ENCODE measurements around the gene GRIN1. TPM values are rescaled to one million over a fixed set of nuclear protein-coding genes. Genes with fewer than 3 reads are reported as not detected.
A peak's percentile ranks its signal among the peaks of the same experiment; 100 is the strongest.

The GRIN1 gene
- total and polyA plus RNA-seq, 2 of the 13 experiments (the other 11 are each of a cell fraction or from before 2014, with no cell fraction given), result 0.13 TPM; not detected in 1

GRCh38 chr9:137193771-137194170 is 54.8 kb downstream of the GRIN1 start:
- Histone ChIP-seq H4K20me1 (ENCODE audit: insufficient read depth, low read length) (no peaks in the 10 kb centered on the region; the same call in 1 of the 2 replicates), H3K27me3 (ENCODE audit: control insufficient read depth in 1 of 2, insufficient read depth in 2 of 2, low read length in 2 of 2) (no peaks in the 10 kb centered on the region), H2AFZ (ENCODE audit: low read length) (no peak overlapping the region), H3K4me1 (ENCODE audit: insufficient read depth, low read length) (peaks cover 57% of the 10 kb centered on the region), H3K9ac (ENCODE audit: insufficient read depth, low read depth, low read length) (no peak overlapping the region), H3K79me2 (ENCODE audit: insufficient read depth, low read length) (peaks cover 46% of the 10 kb centered on the region), H3K4me3 (replicated peaks in 1 of 3; ENCODE audit: insufficient read depth in 1 of 3, low read depth in 2 of 3, low read length in 3 of 3) (no peak overlapping the region), H3K27ac (ENCODE audit: extremely low read length, insufficient read depth, low read length) (no peak overlapping the region), H3K9me3 (ENCODE audit: low read length) (no peaks in the 10 kb centered on the region), H3K36me3 (replicated peaks in 1 of 2; ENCODE audit: control insufficient read depth in 1 of 2, insufficient read depth in 2 of 2, low read length in 2 of 2) (peaks cover 9 to 14% of the 10 kb centered on the region in 2 experiments; a peak in 3 of 5 replicates), H3K4me2 (ENCODE audit: low read depth, low read length) (no peak overlapping the region)
- intact Hi-C loops (cut with micrococcal nuclease; ENCODE audit: unreplicated experiment) (no loop called here), in situ Hi-C loops (cut with HindIII; ENCODE audit: extremely low pct_ligation_motif_present, low pct_unique_long_range_greater_than_20kb) (no loop called here)
- TF ChIP-seq AGO2 (optimal IDR thresholded peaks at IDR 0.05; ENCODE audit: low read depth, low read length) (peak; percentile 28), HMG20A (CRISPR knock-in tag; IDR thresholded peaks at IDR 0.05; ENCODE audit: borderline replicate concordance) (no peak)
- ATAC-seq (no peak), FAIRE-seq (no peak), DNase-seq (ENCODE audit: low spot score) (no peak)
- ChIA-PET CTCF (ENCODE audit: low intra/inter-chr PET ratio, low total read pairs) (no interaction called here), POLR2A (interaction anchor here (1.9 kb wide), 1 partner anchor 29 kb away, joined by 6 read pairs; no protein-coding TSS in a partner anchor)
- no TSS peak for BruUV-seq (replicated peaks)
- WGBS (ENCODE audit: low lambda C conversion rate), result 100% methylated on average over 7 of the region's 14 CpGs

GRCh38 chr9:137194388-137194787 is 55.4 kb downstream of the GRIN1 start:
- peaks cover 9 to 14% of the 10 kb centered on the region in 2 experiments; a peak in 3 of 5 replicates for H3K36me3 ChIP-seq (replicated peaks in 1 of 2; ENCODE audit: control insufficient read depth in 1 of 2, insufficient read depth in 2 of 2, low read length in 2 of 2)
- peaks cover 50% of the 10 kb centered on the region for H3K79me2 ChIP-seq (ENCODE audit: insufficient read depth, low read length)
- no peak for ATAC-seq
- H3K4me3 ChIP-seq (replicated peaks in 1 of 3; ENCODE audit: insufficient read depth in 1 of 3, low read depth in 2 of 3, low read length in 3 of 3), result no peak overlapping the region
- ChIA-PET POLR2A (no interaction called here), CTCF (ENCODE audit: low intra/inter-chr PET ratio, low total read pairs) (no interaction called here)
- no peaks in the 10 kb centered on the region for H3K9me3 ChIP-seq (ENCODE audit: low read length)
- H4K20me1 ChIP-seq (ENCODE audit: insufficient read depth, low read length), result no peaks in the 10 kb centered on the region; the same call in 1 of the 2 replicates
- no peak for FAIRE-seq
- 85% methylated on average over 11 of the region's 16 CpGs for WGBS (ENCODE audit: low lambda C conversion rate)
- no peaks in the 10 kb centered on the region for H3K27me3 ChIP-seq (ENCODE audit: control insufficient read depth in 1 of 2, insufficient read depth in 2 of 2, low read length in 2 of 2)
- no peak overlapping the region for H3K27ac ChIP-seq (ENCODE audit: extremely low read length, insufficient read depth, low read length)
- 0 out of 2 replicates have a peak overlapping the region, but pooled peaks have one; percentile 90 for H3K4me2 ChIP-seq (ENCODE audit: low read depth, low read length)
- H2AFZ ChIP-seq (ENCODE audit: low read length), result no peak overlapping the region
- TF ChIP-seq ZBTB20 (CRISPR knock-in tag; IDR thresholded peaks at IDR 0.05; ENCODE audit: borderline replicate concordance, low read depth) (no peak), ZNF768 (CRISPR knock-in tag; IDR thresholded peaks at IDR 0.05) (no peak), ZC3H4 (CRISPR knock-in tag; IDR thresholded peaks at IDR 0.05; ENCODE audit: borderline replicate concordance) (no peak), NCOA2 (CRISPR knock-in tag; IDR thresholded peaks at IDR 0.05) (no peak), NONO (IDR thresholded peaks at IDR 0.05) (no peak), NONO (CRISPR knock-in tag; conservative IDR thresholded peaks at IDR 0.05) (no peak), ATAD3A (CRISPR knock-in tag; IDR thresholded peaks at IDR 0.05) (no peak), ZNF34 (CRISPR knock-in tag; IDR thresholded peaks at IDR 0.05; ENCODE audit: borderline replicate concordance) (no peak)
- TF ChIP-seq, protein P1, sequence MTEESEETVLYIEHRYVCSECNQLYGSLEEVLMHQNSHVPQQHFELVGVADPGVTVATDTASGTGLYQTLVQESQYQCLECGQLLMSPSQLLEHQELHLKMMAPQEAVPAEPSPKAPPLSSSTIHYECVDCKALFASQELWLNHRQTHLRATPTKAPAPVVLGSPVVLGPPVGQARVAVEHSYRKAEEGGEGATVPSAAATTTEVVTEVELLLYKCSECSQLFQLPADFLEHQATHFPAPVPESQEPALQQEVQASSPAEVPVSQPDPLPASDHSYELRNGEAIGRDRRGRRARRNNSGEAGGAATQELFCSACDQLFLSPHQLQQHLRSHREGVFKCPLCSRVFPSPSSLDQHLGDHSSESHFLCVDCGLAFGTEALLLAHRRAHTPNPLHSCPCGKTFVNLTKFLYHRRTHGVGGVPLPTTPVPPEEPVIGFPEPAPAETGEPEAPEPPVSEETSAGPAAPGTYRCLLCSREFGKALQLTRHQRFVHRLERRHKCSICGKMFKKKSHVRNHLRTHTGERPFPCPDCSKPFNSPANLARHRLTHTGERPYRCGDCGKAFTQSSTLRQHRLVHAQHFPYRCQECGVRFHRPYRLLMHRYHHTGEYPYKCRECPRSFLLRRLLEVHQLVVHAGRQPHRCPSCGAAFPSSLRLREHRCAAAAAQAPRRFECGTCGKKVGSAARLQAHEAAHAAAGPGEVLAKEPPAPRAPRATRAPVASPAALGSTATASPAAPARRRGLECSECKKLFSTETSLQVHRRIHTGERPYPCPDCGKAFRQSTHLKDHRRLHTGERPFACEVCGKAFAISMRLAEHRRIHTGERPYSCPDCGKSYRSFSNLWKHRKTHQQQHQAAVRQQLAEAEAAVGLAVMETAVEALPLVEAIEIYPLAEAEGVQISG (CRISPR knock-in tag; IDR thresholded peaks at IDR 0.05), result no peak
- in situ Hi-C loops (cut with HindIII; ENCODE audit: extremely low pct_ligation_motif_present, low pct_unique_long_range_greater_than_20kb) (no loop called here), intact Hi-C loops (cut with micrococcal nuclease; ENCODE audit: unreplicated experiment) (no loop called here)
- H3K9ac ChIP-seq (ENCODE audit: insufficient read depth, low read depth, low read length), result no peak overlapping the region
- no peak for DNase-seq (ENCODE audit: low spot score)
- peaks cover 57% of the 10 kb centered on the region for H3K4me1 ChIP-seq (ENCODE audit: insufficient read depth, low read length)
- no TSS peak for BruUV-seq (replicated peaks)

Data from HepG2 (cell line).